B cell (primary cell): ENCODE results near the gene PARS2. TPM values are rescaled to one million over a fixed set of nuclear protein-coding genes. Genes with fewer than 3 reads are reported as not detected.

Experiments
- ATAC-seq: fragments of 200-7000 bp; cut with Tn5 transposase; one replicate; pipeline ENCODE4 v1.10.0; 2021; ENCODE audit warnings: low read depth, mild to moderate bottlenecking, moderate number of reproducible peaks, moderate library complexity
- CTCF ChIA-PET: fragments of 350-600 bp; sonication (Branson Sonifier 250); formaldehyde crosslinking; loops from one replicate; lab custom pipeline; 2021; ENCODE audit warnings: antibody characterized with exemption, inconsistent platforms; lab: Charles Lee
- POLR2A ChIA-PET: fragments of 350-600 bp; sonication (Branson Sonifier 250); formaldehyde crosslinking; loops from one replicate; lab custom pipeline; 2021; ENCODE audit warnings: antibody characterized with exemption; lab: Charles Lee
- DNase-seq: peaks from one replicate; pipeline ENCODE4 v3.0.0; 2013
- H2AFZ ChIP-seq: 2 replicates; pipeline ENCODE4 v1.6.1; 2012; ENCODE audit warnings: mild to moderate bottlenecking, low read depth, low read length; ENCODE audit not compliant: insufficient read depth, poor library complexity, severe bottlenecking
- H3K27ac ChIP-seq, 2 donors: 1 replicate in 1 of 2; 2 replicates in 1 of 2; pipeline ENCODE4 v1.5.1; 2012 to 2013; ENCODE audit warnings: low read length in 2 of 2, mild to moderate bottlenecking in 2 of 2, moderate library complexity in 1 of 2
- H3K27me3 ChIP-seq, 4 experiments: fragments of 200-600 bp in 1 of 4; sonication (generic) in 1 of 4; replicated peaks in 1 of 4; 1 replicate in 2 of 4; 2 replicates in 2 of 4; pipeline versions ENCODE4 v1.6.1 to v1.7.0; 2013 to 2016; ENCODE audit warnings: low read length in 3 of 4, mild to moderate bottlenecking in 2 of 4, mixed read lengths in 1 of 4, moderate library complexity in 1 of 4; ENCODE audit not compliant: insufficient read depth in 4 of 4, control insufficient read depth in 3 of 4; ENCODE audit errors: control extremely low read depth in 1 of 4
- H3K36me3 ChIP-seq, 2 experiments: replicated peaks in 1 of 2; 1 replicate in 1 of 2; 2 replicates in 1 of 2; pipeline versions ENCODE4 v1.6.1 to v1.7.1; 2013; ENCODE audit warnings: low read length in 1 of 2; ENCODE audit not compliant: insufficient read depth in 2 of 2, control insufficient read depth in 1 of 2; ENCODE audit errors: control extremely low read depth in 1 of 2, extremely low read depth in 1 of 2
- H3K4me1 ChIP-seq, 2 donors: fragments of 200-600 bp in 1 of 2; sonication (generic) in 1 of 2; 1 replicate in 1 of 2; 2 replicates in 1 of 2; pipeline versions ENCODE4 v1.5.1 to v1.6.1; 2013 to 2017; ENCODE audit warnings: low read length in 2 of 2; ENCODE audit not compliant: control insufficient read depth in 2 of 2, insufficient read depth in 2 of 2
- H3K4me2 ChIP-seq: replicated peaks from 2 replicates; pipeline ENCODE3; 2012; ENCODE audit warnings: mild to moderate bottlenecking, low read depth, low read length; ENCODE audit not compliant: poor library complexity, severe bottlenecking
- H3K4me3 ChIP-seq, 5 experiments: fragments of 200-600 bp in 1 of 5; sonication (generic) in 1 of 5; 1 replicate in 3 of 5; 2 replicates in 2 of 5; pipeline versions ENCODE4 v1.5.1 to v1.7.0; 2011 to 2016; ENCODE audit warnings: low read length in 4 of 5, mild to moderate bottlenecking in 4 of 5, low read depth in 2 of 5, control low read depth in 1 of 5, moderate library complexity in 1 of 5; ENCODE audit not compliant: insufficient read depth in 1 of 5; ENCODE audit errors: control extremely low read depth in 1 of 5, extremely low read depth in 1 of 5
- H3K79me2 ChIP-seq: fragments of 200-600 bp; sonication (generic); one replicate; pipeline ENCODE4 v1.6.0; 2016; ENCODE audit warnings: low read length; ENCODE audit not compliant: control insufficient read depth, insufficient read depth
- H3K9ac ChIP-seq: fragments of 200-600 bp; sonication (generic); 2 replicates; pipeline ENCODE4 v1.6.1; 2017; ENCODE audit warnings: mild to moderate bottlenecking, low read length, moderate library complexity
- H3K9me3 ChIP-seq, 3 donors: one replicate each; pipeline versions ENCODE4 v1.6.1 to v1.7.1; 2013; ENCODE audit warnings: low read length in 2 of 3; ENCODE audit not compliant: control insufficient read depth in 2 of 3, insufficient read depth in 1 of 3; ENCODE audit errors: control extremely low read depth in 1 of 3
- H4K20me1 ChIP-seq: 2 replicates; pipeline ENCODE4 v1.6.0; 2012; ENCODE audit warnings: mild to moderate bottlenecking, low read length; ENCODE audit not compliant: insufficient read depth, control insufficient read depth, poor library complexity, severe bottlenecking
- H3K27ac Mint-ChIP-seq: one replicate; pipeline ENCODE4 v1.8.0; 2021; ENCODE audit warnings: mixed read lengths
- H3K27me3 Mint-ChIP-seq: one replicate; pipeline ENCODE4 v1.8.0; 2021; ENCODE audit warnings: mixed read lengths
- H3K4me1 Mint-ChIP-seq: one replicate; pipeline ENCODE4 v1.8.0; 2021; ENCODE audit warnings: mixed read lengths
- H3K4me3 Mint-ChIP-seq: one replicate; pipeline ENCODE4 v1.8.0; 2021; ENCODE audit warnings: mixed read lengths
- H3K9me3 Mint-ChIP-seq: one replicate; pipeline ENCODE4 v1.8.0; 2022; ENCODE audit warnings: mixed read lengths; ENCODE audit not compliant: insufficient read depth
- CTCF ChIP-seq: fragments of 200-600 bp; IDR thresholded peaks from one replicate; pipeline ENCODE4 v1.8.0; 2022; ENCODE audit warnings: antibody characterized with exemption, mild to moderate bottlenecking
- EZH2 ChIP-seq: IDR thresholded peaks from 2 replicates; pipeline ENCODE4 v1.6.1; 2012; ENCODE audit warnings: borderline replicate concordance, low read depth, mild to moderate bottlenecking, moderate library complexity, low read length; ENCODE audit not compliant: insufficient read depth, poor library complexity, severe bottlenecking
- WGBS: methylation state at CpG from one replicate; pipeline ENCODE4 v1.1.5; 2013; ENCODE audit warnings: missing lambda C conversion rate; ENCODE audit not compliant: insufficient coverage; 5-methylcytosine and 5-hydroxymethylcytosine counted together
- intact Hi-C: fragments of 100-400 bp; cut with micrococcal nuclease; formaldehyde crosslinking; loops from one replicate; pipeline ENCODE4 v1.10.0; 2022
- polyA minus RNA-seq: library from RNA; depleted of rRNA, polyadenylated mRNA; stranded (reverse); fragments of >200 nt; gene quantifications from 2 replicates; pipeline ENCODE4 v1.2.3, GENCODE V29; 2012
- polyA plus RNA-seq: library from polyadenylated mRNA; depleted of rRNA; stranded (reverse); fragments of >200 nt; gene quantifications from 2 replicates; pipeline ENCODE4 v1.2.3, GENCODE V29; 2012
- total RNA-seq, 2 donors: library from RNA; stranded (reverse); fragments of 120-200 nt in 1 of 2; gene quantifications; 1 replicate in 1 of 2; 2 replicates in 1 of 2; pipeline versions ENCODE4 v1.2.3 to v1.2.4, GENCODE V29; 2013 to 2022

Gene PARS2
- total RNA-seq (4.5 and 4.9 TPM in 2 replicates), polyA plus RNA-seq (0.25 and 1.00 TPM in 2 replicates), polyA minus RNA-seq (2.0 and 3.0 TPM in 2 replicates)
- total RNA-seq (2013) = 4.4 TPM

GRCh38 chr1:54764133-54764921 is at the start of gene PARS2:
PARS2 (minus strand) TSS chr1:54764523; CDS start chr1:54759161, 5,362 bp downstream.
- peak within 1 kb of the TSS; percentile 47 to 81 for H3K27ac ChIP-seq
- H3K4me3 ChIP-seq = peak within 1 kb of the TSS; percentile 75 to 96 (median 91)
- peak within 1 kb of the TSS; percentile 92 for H3K27ac Mint-ChIP-seq
- peaks cover 10% of the 10 kb centered on the region for H3K79me2 ChIP-seq
- H4K20me1 ChIP-seq = no peaks in the 10 kb centered on the region
- WGBS = under 1% methylated on average over 53 of the region's 57 CpGs
- H3K9me3 ChIP-seq = no peaks in the 10 kb centered on the region
- no peaks in the 10 kb centered on the region for H3K9me3 Mint-ChIP-seq
- H3K4me1 Mint-ChIP-seq = peaks cover 20% of the 10 kb centered on the region
- H3K9ac ChIP-seq = peak within 1 kb of the TSS; percentile 82
- intact Hi-C loops = loop anchor here (1.0 to 5.0 kb wide), 6 partner anchors 37 to 877 kb away; partner anchors contain the start of genes DHCR24, SSBP3, TTC22 and TTC4
- no peaks in the 10 kb centered on the region for H3K27me3 Mint-ChIP-seq
- H3K4me1 ChIP-seq = peaks cover 8 to 10% of the 10 kb centered on the region in 2 donors
- CTCF ChIA-PET = interaction anchor here (4.4 kb wide), 1 partner anchor 37 kb away, joined by 20 read pairs; the partner anchor contains the start of gene TTC22
- no peaks in the 10 kb centered on the region for H3K36me3 ChIP-seq
- peak within 1 kb of the TSS; percentile 89 for H3K4me2 ChIP-seq
- peak within 1 kb of the TSS; percentile 96 for H3K4me3 Mint-ChIP-seq
- TF ChIP-seq EZH2 (no peak), CTCF (no peak)
- peak within 1 kb of the TSS; percentile 91 for H2AFZ ChIP-seq
- POLR2A ChIA-PET = interaction anchor here (1.7 kb wide), 1 partner anchor 37 kb away, joined by 9 read pairs; the partner anchor contains the start of gene TTC22
- no peaks in the 10 kb centered on the region for H3K27me3 ChIP-seq
- ATAC-seq (peak; percentile 92), DNase-seq (peak; percentile 99)

- Histone ChIP-seq H3K4me2 (no peak overlapping the region), H3K79me2 (no peaks in the 10 kb centered on the region), H3K9me3 (no peaks in the 10 kb centered on the region), H3K4me1 (no peaks in the 10 kb centered on the region), H3K9ac (no peak overlapping the region), H4K20me1 (no peaks in the 10 kb centered on the region), H3K36me3 (no peaks in the 10 kb centered on the region), H3K27me3 (no peaks in the 10 kb centered on the region), H3K27ac (no peak overlapping the region), H3K4me3 (no peak overlapping the region), H2AFZ (no peak overlapping the region)
- no peak overlapping the region for H3K4me3 Mint-ChIP-seq
- ATAC-seq = no peak
- no peak overlapping the region for H3K27ac Mint-ChIP-seq
- ChIA-PET CTCF (interaction anchor here (0.7 kb wide), 1 partner anchor 13 kb away, joined by 3 read pairs; the partner anchor contains the start of gene TTC22), POLR2A (no interaction called here)
- no peak for TF ChIP-seq CTCF
- TF ChIP-seq EZH2 = no peak
- H3K4me1 Mint-ChIP-seq = no peaks in the 10 kb centered on the region
- WGBS = 95% methylated on average over 10 of the region's 10 CpGs
- intact Hi-C loops = loop anchor here (5.0 kb wide), 1 partner anchor 857 kb away; no protein-coding TSS in a partner anchor
- no peak for DNase-seq
- no peaks in the 10 kb centered on the region for H3K27me3 Mint-ChIP-seq
- H3K9me3 Mint-ChIP-seq = no peaks in the 10 kb centered on the region
Observed at GRCh38 chr1:54814126-54814498, 49.8 kb upstream of the PARS2 start.
